GM18868 (cell line): ENCODE measurements around the gene PALD1.
A peak's percentile ranks its signal among the peaks of the same experiment; 100 is the strongest.

Experiments
- ATAC-seq: cut with Tn5 transposase; IDR thresholded peaks from one replicate; pipeline ENCODE4 v1.9.1; 2021; ENCODE audit warnings: mild to moderate bottlenecking, moderate library complexity; ENCODE audit not compliant: unreplicated experiment

The PALD1 gene

DNA sequence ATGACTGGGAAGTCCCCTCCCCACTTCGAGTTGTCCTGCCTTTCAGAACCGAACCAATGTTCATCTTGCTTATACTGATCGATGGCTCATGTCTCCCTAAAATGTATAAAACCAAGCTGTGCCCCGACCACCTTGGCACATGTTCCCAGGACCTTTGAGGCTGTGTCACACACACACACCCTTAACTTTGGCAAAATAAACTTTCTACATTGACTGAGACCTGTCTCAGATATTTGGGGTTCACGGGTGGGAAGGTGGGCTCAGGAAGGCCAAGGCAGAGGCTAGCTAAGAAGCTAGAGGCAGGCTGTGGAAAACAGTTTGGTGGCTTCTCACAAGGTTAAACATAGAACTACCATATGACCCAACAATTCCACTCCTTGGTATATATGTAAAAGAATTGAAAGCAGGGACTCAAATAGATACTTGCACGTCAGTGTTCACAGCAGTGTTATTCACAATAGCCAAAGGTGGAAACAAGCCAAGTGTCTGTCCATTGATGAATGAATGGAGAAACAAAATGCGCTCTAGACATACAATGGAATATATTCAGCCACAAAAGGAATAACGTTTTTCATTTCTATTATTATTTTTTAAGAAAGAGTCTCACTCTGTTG is 108.6 kb downstream of the PALD1 start:
- peak; percentile 56 for ATAC-seq

DNA sequence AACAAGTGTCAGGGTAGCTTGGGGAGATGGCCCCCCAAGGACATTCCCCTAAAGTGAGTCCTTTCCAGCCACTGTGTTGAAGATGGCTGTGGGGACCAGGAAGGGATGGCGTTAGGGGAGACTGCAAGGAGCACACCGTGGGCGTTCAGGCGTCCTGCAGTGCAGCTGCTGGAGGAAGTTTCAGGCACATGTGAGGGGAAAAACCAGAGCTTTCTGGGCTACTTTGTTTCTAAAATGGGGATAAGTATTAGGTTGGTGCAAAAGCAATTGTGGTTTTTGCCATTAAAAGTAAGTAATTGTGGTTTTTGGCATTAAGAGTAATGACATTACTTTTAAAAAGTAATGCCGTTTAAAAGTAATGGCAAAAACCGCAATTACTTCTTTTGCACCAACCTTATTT is 109.7 kb downstream of the PALD1 start:
- no peak for ATAC-seq

DNA sequence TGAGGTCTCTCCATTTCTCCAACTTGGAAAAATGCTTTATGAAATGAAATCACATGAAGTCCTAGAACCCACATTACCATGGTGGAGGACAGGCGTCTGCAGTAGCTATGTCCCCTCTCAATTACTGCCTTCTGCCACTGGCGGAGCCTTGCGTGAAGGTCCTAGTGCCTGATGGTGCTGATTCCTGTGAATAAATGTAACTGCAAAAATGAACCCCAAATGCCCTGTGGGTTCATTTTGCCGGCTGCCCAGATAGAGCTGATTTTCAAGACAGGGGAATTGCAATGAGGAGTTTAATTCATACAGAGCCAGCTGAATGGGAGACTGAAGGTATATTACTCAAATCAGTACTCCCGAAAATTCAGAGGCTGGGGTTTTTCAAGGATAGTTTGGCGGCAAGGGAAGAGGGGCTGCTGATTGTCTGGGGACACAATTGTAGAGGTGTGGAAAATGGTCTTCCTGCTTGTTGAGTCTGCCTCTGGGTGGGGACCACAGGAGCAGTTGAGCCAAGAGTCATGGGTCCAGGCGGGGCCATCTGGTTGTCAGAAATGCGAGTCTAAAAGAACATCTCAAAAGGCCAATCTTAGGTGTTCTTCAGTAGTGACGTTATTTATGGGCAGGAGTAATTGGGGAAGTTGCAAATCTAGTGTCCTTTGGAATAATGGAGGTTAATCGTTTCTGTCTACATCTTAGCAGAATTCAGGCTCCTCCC is 110.4 kb downstream of the PALD1 start:
- ATAC-seq: no peak

DNA sequence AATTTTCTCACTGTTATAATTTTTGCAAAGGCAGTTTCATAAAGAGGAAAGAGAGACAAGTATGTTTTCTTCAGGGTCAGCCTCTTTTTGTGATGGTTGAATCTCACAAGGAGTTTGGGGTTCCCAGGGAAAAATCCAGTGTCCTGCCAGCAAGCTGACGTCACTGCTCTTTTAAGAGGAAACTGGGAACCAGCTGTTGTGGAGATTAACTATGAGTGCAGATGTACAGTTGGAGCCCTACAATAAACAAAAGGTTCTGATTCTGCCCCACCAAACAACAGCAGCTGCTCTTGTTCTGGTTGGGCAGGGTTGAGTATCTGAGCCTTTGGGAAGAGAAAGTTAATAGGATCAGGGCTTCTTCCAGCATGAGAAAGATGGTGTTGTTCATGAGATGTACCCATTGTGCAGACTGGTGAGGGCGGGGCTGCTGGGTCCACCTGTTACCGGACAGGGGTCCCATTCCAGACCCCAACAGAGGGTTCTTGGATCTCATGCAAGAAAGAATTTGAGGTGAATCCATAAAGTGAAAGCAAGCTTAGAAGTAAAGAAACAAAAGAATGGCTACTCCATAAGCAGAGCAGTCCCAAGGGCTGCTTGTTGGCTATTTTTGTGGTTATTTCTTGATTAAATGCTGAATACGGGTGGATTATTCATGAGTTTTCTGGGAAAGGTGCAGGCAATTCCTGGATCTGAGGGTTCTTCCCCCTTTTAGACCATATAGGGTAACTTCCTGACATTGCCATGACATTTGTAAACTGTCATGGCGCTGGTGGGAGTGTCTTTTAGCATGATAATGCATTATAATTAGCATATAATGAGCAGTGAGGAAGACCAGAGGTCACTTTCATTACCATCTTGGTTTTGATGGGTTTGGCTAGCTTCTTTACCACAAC is 111.4 kb downstream of the PALD1 start:
- ATAC-seq: no peak

GRCh38 chr10:70590655-70591416 is 112.3 kb downstream of the PALD1 start:
- ATAC-seq: no peak

GRCh38 chr10:70592186-70592735 is 113.7 kb downstream of the PALD1 start:
- no peak for ATAC-seq

GRCh38 chr10:70592746-70593512 is 114.4 kb downstream of the PALD1 start:
- no peak for ATAC-seq

DNA sequence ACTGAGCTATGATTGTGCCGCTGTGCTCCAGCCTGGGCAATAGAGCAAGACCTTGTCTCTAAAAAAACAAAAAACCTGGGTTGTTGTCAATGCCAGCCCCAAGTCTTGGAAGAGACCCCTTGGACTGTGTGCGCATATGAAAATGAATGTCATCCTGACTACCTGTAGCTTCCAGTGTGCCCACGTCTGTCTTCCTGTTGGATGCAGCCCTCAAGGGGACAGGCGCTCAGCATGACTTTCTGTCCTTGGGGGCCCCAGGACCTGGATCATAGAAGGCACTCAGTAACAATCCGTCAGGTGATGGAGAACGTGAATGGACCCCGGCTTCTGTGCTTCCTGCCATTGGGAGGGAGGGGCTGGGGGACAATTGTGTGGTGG is 114.9 kb downstream of the PALD1 start:
- ATAC-seq: no peak

DNA sequence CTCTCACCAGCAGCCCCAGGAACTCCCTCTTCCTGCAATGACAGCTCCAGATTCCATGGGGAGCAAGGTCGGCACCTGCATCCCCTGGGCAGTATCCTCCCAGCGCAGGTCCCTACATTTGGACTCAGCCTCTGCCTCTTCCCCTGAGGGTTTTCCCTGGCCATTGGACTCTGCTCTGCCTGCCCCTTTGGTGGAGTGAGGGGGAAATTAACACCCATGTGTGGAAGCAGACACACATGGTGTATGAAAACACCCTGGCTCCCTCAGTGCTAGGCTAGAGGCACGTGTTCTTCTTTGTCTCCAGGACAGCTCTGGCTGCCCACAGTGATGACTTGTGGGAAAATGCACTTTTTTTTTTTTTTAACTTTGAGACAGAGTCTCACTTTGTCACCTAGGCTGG is 115.6 kb downstream of the PALD1 start:
- no peak for ATAC-seq

- no peak for ATAC-seq
Observed at GRCh38 chr10:70595566-70596016, 117.0 kb downstream of the PALD1 start.

- no peak for ATAC-seq
Observed at GRCh38 chr10:70596110-70596798, 117.7 kb downstream of the PALD1 start.

- no peak for ATAC-seq
Observed at GRCh38 chr10:70596860-70597809, 118.6 kb downstream of the PALD1 start.

DNA sequence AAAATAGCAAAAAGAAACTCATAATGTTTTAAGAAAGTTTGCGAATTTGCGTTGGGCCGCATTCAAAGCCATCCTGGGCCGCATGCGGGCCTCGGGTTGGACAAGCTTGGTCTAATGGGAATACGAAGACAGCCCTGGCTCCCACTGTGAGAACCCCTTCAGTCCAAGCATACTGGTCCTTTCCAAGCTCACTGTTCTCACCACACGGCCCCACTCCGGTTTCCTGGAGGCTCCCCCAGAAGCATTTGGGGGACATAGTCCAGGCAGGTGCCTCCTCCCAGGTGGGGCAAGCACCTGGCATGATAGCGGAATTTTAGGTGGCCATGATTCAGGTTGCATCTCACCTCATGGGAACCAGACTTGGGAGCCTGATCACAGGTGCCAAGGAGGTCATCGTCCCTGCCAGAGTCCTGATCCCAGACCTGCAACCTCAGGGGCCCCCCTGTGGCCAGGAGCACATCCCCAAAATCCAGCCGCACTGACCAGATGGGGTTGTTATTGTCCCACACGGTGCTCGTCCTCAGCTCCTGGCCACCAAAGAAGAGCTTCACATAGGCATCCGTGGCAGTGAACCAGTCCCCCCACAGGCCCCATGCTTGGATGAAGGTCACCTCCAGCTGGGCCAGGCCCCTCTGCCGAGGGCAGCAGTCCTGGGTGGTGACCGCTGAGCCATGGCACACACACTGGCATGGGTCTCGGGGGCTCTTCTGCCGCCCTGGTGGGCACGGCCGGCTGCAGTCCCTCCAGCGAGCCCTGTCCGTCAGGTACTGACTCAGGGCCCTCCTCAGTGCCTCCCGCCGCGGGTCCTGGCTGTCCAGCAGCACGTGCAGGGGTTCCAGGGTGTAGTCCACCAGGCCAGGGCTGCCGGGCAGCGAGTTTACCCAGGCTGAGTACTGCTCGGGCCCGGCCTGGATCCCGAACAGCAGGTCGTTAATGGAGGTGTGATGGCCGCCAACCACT is 119.6 kb downstream of the PALD1 start:
- ATAC-seq: no peak

DNA sequence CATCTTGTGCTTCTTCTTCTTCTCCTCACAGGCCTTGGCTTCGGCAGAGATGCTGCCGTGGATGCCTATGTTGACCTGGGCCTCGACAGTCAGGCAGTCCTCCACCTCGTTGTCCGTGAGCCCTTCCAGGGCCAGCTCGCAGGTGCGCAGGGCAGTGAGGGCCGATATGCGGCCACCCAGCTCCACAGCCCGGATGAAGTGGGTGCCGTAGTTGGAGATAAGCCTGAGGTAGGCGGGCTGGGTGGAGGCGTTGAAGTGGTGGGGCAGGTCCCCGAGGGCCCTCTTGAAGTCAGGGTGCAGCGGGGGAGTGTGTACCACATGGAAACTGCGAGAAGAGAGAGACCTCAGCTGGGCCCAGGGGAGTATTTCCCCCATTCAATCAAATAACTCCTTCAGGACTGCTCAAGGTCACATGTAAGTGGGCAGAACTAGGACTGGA is 120.3 kb downstream of the PALD1 start:
- ATAC-seq: no peak

- no peak for ATAC-seq
Observed at GRCh38 chr10:70599319-70599718, 120.8 kb downstream of the PALD1 start.

GRCh38 chr10:70599791-70600190 is 121.2 kb downstream of the PALD1 start:
- no peak for ATAC-seq
